H9 (cell line): ENCODE results near the gene ST6GALNAC2. TPM values are rescaled to one million over a fixed set of nuclear protein-coding genes. Genes with fewer than 3 reads are reported as not detected.

ENCODE experiments used
- DNase-seq: peaks from one replicate; pipeline ENCODE4 v3.0.0-alpha.2; 2017
- H2AFZ ChIP-seq: one replicate; pipeline ENCODE4 v1.6.1; 2013; ENCODE audit warnings: mild to moderate bottlenecking, low read length, control low read depth, moderate library complexity
- H2AK5ac ChIP-seq: 2 replicates; pipeline ENCODE4 v1.6.1; 2013; ENCODE audit warnings: low read length, control low read depth, mixed read lengths; ENCODE audit not compliant: insufficient read length
- H2BK120ac ChIP-seq: one replicate; pipeline ENCODE4 v1.6.1; 2013; ENCODE audit warnings: low read depth, mild to moderate bottlenecking, low read length, control low read depth, inconsistent platforms; ENCODE audit not compliant: poor library complexity, severe bottlenecking
- H2BK12ac ChIP-seq: 2 replicates; pipeline ENCODE4 v1.6.1; 2013; ENCODE audit warnings: low read length, control low read depth, mixed read lengths, low read depth; ENCODE audit not compliant: insufficient read length
- H2BK15ac ChIP-seq: 2 replicates; pipeline ENCODE4 v1.6.1; 2013; ENCODE audit warnings: low read depth, low read length, control low read depth
- H2BK20ac ChIP-seq: one replicate; pipeline ENCODE4 v1.6.1; 2013; ENCODE audit warnings: low read depth, mild to moderate bottlenecking, low read length, control low read depth, inconsistent platforms; ENCODE audit not compliant: poor library complexity, severe bottlenecking
- H2BK5ac ChIP-seq: 2 replicates; pipeline ENCODE4 v1.6.1; 2013; ENCODE audit warnings: low read length, control low read depth, mixed read lengths; ENCODE audit not compliant: insufficient read length
- H3K14ac ChIP-seq: 2 replicates; pipeline ENCODE4 v1.6.1; 2013; ENCODE audit warnings: low read length, control low read depth; ENCODE audit not compliant: insufficient read depth
- H3K18ac ChIP-seq: 2 replicates; pipeline ENCODE4 v1.6.1; 2013; ENCODE audit warnings: low read depth, mild to moderate bottlenecking, mixed read lengths, low read length, control low read depth; ENCODE audit not compliant: insufficient read length
- H3K23ac ChIP-seq: 2 replicates; pipeline ENCODE4 v1.6.1; 2013; ENCODE audit warnings: low read length, control low read depth, mixed read lengths, low read depth; ENCODE audit not compliant: insufficient read length
- H3K23me2 ChIP-seq: 2 replicates; pipeline ENCODE4 v1.6.1; 2013; ENCODE audit warnings: low read depth, mild to moderate bottlenecking, mixed read lengths, low read length, control low read depth; ENCODE audit not compliant: insufficient read length, poor library complexity, severe bottlenecking
- H3K27ac ChIP-seq: 2 replicates; pipeline ENCODE4 v1.5.1; 2013; ENCODE audit warnings: low read length, control low read depth, mixed read lengths, low read depth; ENCODE audit not compliant: insufficient read length
- H3K27me3 ChIP-seq: 2 replicates; pipeline ENCODE4 v1.6.1; 2013; ENCODE audit warnings: low read length, control low read depth, inconsistent platforms; ENCODE audit not compliant: insufficient read depth
- H3K4ac ChIP-seq: 2 replicates; pipeline ENCODE4 v1.6.1; 2013; ENCODE audit warnings: low read depth, mild to moderate bottlenecking, control low read depth, inconsistent platforms, low read length, moderate library complexity
- H3K4me1 ChIP-seq: 2 replicates; pipeline ENCODE4 v1.6.1; 2013; ENCODE audit warnings: low read length, control low read depth, inconsistent platforms; ENCODE audit not compliant: insufficient read depth
- H3K4me2 ChIP-seq: 2 replicates; pipeline ENCODE4 v1.6.1; 2013; ENCODE audit warnings: low read length, control low read depth, mixed read lengths; ENCODE audit not compliant: insufficient read length, insufficient read depth
- H3K56ac ChIP-seq: 2 replicates; pipeline ENCODE4 v1.6.1; 2013; ENCODE audit warnings: low read depth, mild to moderate bottlenecking, mixed read lengths, low read length, control low read depth; ENCODE audit not compliant: insufficient read length
- H3K79me1 ChIP-seq: 2 replicates; pipeline ENCODE4 v1.6.1; 2013; ENCODE audit warnings: low read depth, mild to moderate bottlenecking, moderate library complexity, low read length, control low read depth, inconsistent platforms; ENCODE audit not compliant: insufficient read depth, poor library complexity, severe bottlenecking
- H3K79me2 ChIP-seq: 2 replicates; pipeline ENCODE4 v1.6.1; 2013; ENCODE audit warnings: low read length, control low read depth, inconsistent platforms; ENCODE audit not compliant: insufficient read depth
- H3K9ac ChIP-seq: 2 replicates; pipeline ENCODE4 v1.6.1; 2013; ENCODE audit warnings: low read length, control low read depth, mixed read lengths; ENCODE audit not compliant: insufficient read length; ENCODE audit errors: extremely low read depth
- H3K9me3 ChIP-seq: one replicate; pipeline ENCODE4 v1.6.1; 2013; ENCODE audit warnings: low read depth, low read length, inconsistent platforms; ENCODE audit not compliant: control insufficient read depth
- H3T11ph ChIP-seq: one replicate; pipeline ENCODE4 v1.6.1; 2013; ENCODE audit warnings: mild to moderate bottlenecking, low read length, control low read depth, inconsistent platforms
- H4K20me1 ChIP-seq: one replicate; pipeline ENCODE4 v1.6.1; 2013; ENCODE audit not compliant: control insufficient read depth, insufficient read length, insufficient read depth
- H4K5ac ChIP-seq: 2 replicates; pipeline ENCODE4 v1.6.1; 2013; ENCODE audit warnings: low read depth, mild to moderate bottlenecking, mixed read lengths, low read length, control low read depth; ENCODE audit not compliant: insufficient read length
- H4K8ac ChIP-seq: replicated peaks from 2 replicates; pipeline ENCODE4 v1.6.1; 2013; ENCODE audit warnings: low read length, control low read depth, mixed read lengths, low read depth; ENCODE audit not compliant: insufficient read length
- H4K91ac ChIP-seq: 2 replicates; pipeline ENCODE4 v1.6.1; 2013; ENCODE audit warnings: low read depth, mild to moderate bottlenecking, moderate library complexity, mixed read lengths, low read length, control low read depth; ENCODE audit not compliant: insufficient read length
- H3K27ac Mint-ChIP-seq, 3 experiments: 2 replicates in 2 of 3; 3 replicates in 1 of 3; pipeline ENCODE4 v1.8.0; 2020 to 2021; ENCODE audit warnings: mixed read lengths in 3 of 3, mild to moderate bottlenecking in 1 of 3, moderate library complexity in 1 of 3
- H3K27me3 Mint-ChIP-seq: 2 replicates; pipeline ENCODE4 v1.8.0; 2021; ENCODE audit warnings: low read depth, mild to moderate bottlenecking, moderate library complexity, mixed read lengths
- H3K36me3 Mint-ChIP-seq, 3 experiments: 2 replicates in 2 of 3; 3 replicates in 1 of 3; pipeline ENCODE4 v1.8.0; 2020 to 2021; ENCODE audit warnings: low read depth in 3 of 3, mixed read lengths in 3 of 3; ENCODE audit not compliant: insufficient read depth in 1 of 3
- H3K4me1 Mint-ChIP-seq, 2 experiments: 2 replicates each; pipeline ENCODE4 v1.8.0; 2020; ENCODE audit warnings: mixed read lengths in 2 of 2
- H3K4me3 Mint-ChIP-seq, 2 experiments: 2 replicates in 1 of 2; 3 replicates in 1 of 2; pipeline ENCODE4 v1.8.0; 2020 to 2021; ENCODE audit warnings: mild to moderate bottlenecking in 2 of 2, mixed read lengths in 2 of 2, moderate library complexity in 1 of 2
- H3K9me3 Mint-ChIP-seq, 2 experiments: 2 replicates in 1 of 2; 3 replicates in 1 of 2; pipeline ENCODE4 v1.8.0; 2020; ENCODE audit warnings: mild to moderate bottlenecking in 2 of 2, mixed read lengths in 2 of 2, moderate library complexity in 1 of 2
- CTCF ChIP-seq: fragments of 200-600 bp; sonication (generic); conservative IDR thresholded peaks from 3 replicates; pipeline ENCODE4 v1.8.0; 2021; ENCODE audit warnings: antibody characterized with exemption, mild to moderate bottlenecking
- WGBS: extraction: QIAGEN DNeasy Blood & Tissue Kit; methylation state at CpG from one replicate; pipeline ENCODE4 v1.1.7; 2013; ENCODE audit warnings: missing lambda C conversion rate, low lambda C conversion rate, mixed read lengths; ENCODE audit not compliant: insufficient read length; ENCODE audit errors: extremely low coverage; 5-methylcytosine and 5-hydroxymethylcytosine counted together
- total RNA-seq: library from RNA; stranded (reverse); gene quantifications from 2 replicates; pipeline ENCODE4 v1.2.1, GENCODE V29; 2021

Gene ST6GALNAC2
- total RNA-seq, 1 experiment from 2014 or later = 0.46 TPM

- peaks cover 38 to 56% (median 48%) of the 10 kb centered on the region in 3 experiments for H3K36me3 Mint-ChIP-seq
- Histone ChIP-seq H3K23ac (no peak overlapping the region), H3K27me3 (no peaks in the 10 kb centered on the region), H3K27ac (no peak overlapping the region), H4K20me1 (no peaks in the 10 kb centered on the region), H3K4me2 (peak overlapping the region; percentile 95), H2AK5ac (no peak overlapping the region), H3K23me2 (peaks cover 6% of the 10 kb centered on the region), H4K5ac (no peak overlapping the region), H3K4me1 (no peaks in the 10 kb centered on the region), H3K9ac (peak overlapping the region; percentile 95), H3K4ac (no peak overlapping the region), H3K14ac (peak overlapping the region; percentile 92), H2BK120ac (no peak overlapping the region), H2AFZ (no peak overlapping the region), H2BK12ac (no peak overlapping the region), H3K56ac (no peak overlapping the region), H4K91ac (no peak overlapping the region), H2BK15ac (no peak overlapping the region), H4K8ac (no peak overlapping the region), H2BK20ac (no peak overlapping the region), H3K18ac (peak overlapping the region; percentile 86), H3K79me1 (peaks cover 2% of the 10 kb centered on the region), H3K9me3 (no peaks in the 10 kb centered on the region), H3T11ph (no peak overlapping the region), H2BK5ac (no peak overlapping the region), H3K79me2 (peaks cover 35% of the 10 kb centered on the region)
- H3K4me1 Mint-ChIP-seq = peaks cover 30 to 43% of the 10 kb centered on the region in 2 experiments
- H3K4me3 Mint-ChIP-seq = peak overlapping the region; percentile 97 to 98
- H3K9me3 Mint-ChIP-seq = no peaks in the 10 kb centered on the region; a peak in 1 of 5 replicates
- H3K27me3 Mint-ChIP-seq = no peaks in the 10 kb centered on the region; the same call in 1 of the 2 replicates
- peak overlapping the region; percentile 96 to 100 (median 98) for H3K27ac Mint-ChIP-seq
- TF ChIP-seq CTCF = peak; percentile 54
- no peak for DNase-seq
- WGBS = no CpG with 5 or more reads among the region's 14 CpGs
Measured at GRCh38 chr17:76558198-76559095, 27.2 kb downstream of the ST6GALNAC2 start.
